ENCODE results near the gene CIAO2B. TPM values are rescaled to one million over a fixed set of nuclear protein-coding genes. Genes with fewer than 3 reads are reported as not detected.

The CIAO2B gene
- total RNA-seq, 1 experiment from 2014 or later, result 59.7 TPM

- TF ChIP-seq ZNF532 (CRISPR knock-in tag; IDR thresholded peaks at IDR 0.05; ENCODE audit: borderline replicate concordance) (no peak), RORB (CRISPR knock-in tag; IDR thresholded peaks at IDR 0.05) (no peak), FOXJ3 (CRISPR knock-in tag; IDR thresholded peaks at IDR 0.05; ENCODE audit: borderline replicate concordance) (no peak), SMAD4 (CRISPR knock-in tag; IDR thresholded peaks at IDR 0.05) (no peak)
These were observed 7.2 kb downstream of the CIAO2B start (continued) for GRCh38 chr16:66926961-66927436.

- H3K4me3 Mint-ChIP-seq, result peak overlapping the region; percentile 73
- ATAC-seq (no peak), DNase-seq (ENCODE audit: low spot score) (no peak)
- H3K36me3 Mint-ChIP-seq, result no peaks in the 10 kb centered on the region
- ChIA-PET POLR2A (no interaction called here), CTCF (interaction anchor here (0.6 to 7.0 kb wide), 20 partner anchors 10 to 359 kb away, joined by 3 to 175 read pairs (median 4); partner anchors contain the start of genes CES3, NAE1 and PDP2)
- H3K9me3 Mint-ChIP-seq, result no peaks in the 10 kb centered on the region
- peaks cover 7% of the 10 kb centered on the region; the same call in 1 of the 2 replicates for H3K4me1 Mint-ChIP-seq
- peaks cover 55% of the 10 kb centered on the region for H3K27me3 Mint-ChIP-seq (ENCODE audit: low read depth)
- no peak overlapping the region for H3K27ac Mint-ChIP-seq
- TF ChIP-seq ETV6 (CRISPR knock-in tag; IDR thresholded peaks at IDR 0.05), result no peak
- no peak for TF ChIP-seq E2F5 (CRISPR knock-in tag; IDR thresholded peaks at IDR 0.05)
- TF ChIP-seq MXD4 (CRISPR knock-in tag; IDR thresholded peaks at IDR 0.05; ENCODE audit: borderline replicate concordance), result no peak
- TF ChIP-seq ARID4B (CRISPR knock-in tag; IDR thresholded peaks at IDR 0.05; ENCODE audit: borderline replicate concordance), result no peak
- TF ChIP-seq ZNF416 (CRISPR knock-in tag; IDR thresholded peaks at IDR 0.05), result no peak
- no peak for TF ChIP-seq PRDM15 (CRISPR knock-in tag; IDR thresholded peaks at IDR 0.05)
These were observed 7.8 kb downstream of the CIAO2B start for GRCh38 chr16:66926171-66926947.
